ENCODE measurements around the gene NFASC.

DNA sequence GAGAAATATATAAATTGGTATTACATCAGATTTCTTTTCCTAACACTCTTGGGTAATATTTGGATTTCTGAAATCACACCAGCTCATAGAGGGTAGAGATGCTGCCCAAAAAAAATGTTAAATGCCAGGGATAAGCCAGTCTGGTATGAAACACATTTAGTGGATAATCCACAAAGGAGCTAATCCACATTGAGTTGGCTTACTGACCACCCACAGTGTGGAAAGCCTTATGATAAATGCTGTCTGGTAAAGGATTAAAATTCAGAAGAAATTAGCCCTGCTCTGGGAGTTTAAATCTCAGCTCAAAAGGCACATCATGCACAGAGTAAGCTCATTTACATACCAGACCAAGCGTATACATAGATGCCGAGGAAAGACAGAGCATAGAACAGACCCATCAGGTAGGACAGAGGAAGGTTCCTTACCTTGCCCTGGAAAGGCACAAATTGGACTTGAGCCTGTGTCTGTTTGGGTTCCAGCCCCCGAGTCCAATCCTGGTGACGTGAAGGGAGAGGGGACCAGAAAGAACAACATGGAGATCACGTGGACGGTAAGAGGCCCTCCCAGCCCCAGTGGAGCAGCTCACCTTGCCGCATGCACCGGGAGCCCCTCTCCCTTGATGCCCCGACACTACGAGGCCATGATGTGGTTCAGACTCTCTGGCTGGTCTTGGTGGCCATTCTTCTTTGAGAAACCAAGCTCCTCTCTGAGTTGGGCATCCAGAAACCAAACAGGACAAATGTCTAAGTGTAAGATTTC is 109.4 kb downstream of the NFASC start:
- TF ChIP-seq EZH2 (IDR thresholded peaks at IDR 0.05) (no peak), POLR2AphosphoS5 (IDR thresholded peaks at IDR 0.05; ENCODE audit: borderline replicate concordance, low read depth, low read length) (no peak), FOXP2 (optimal IDR thresholded peaks at IDR 0.05; ENCODE audit: control extremely low read depth, extremely low read length, insufficient read depth) (no peak)
